MM.1S (cell line): Measurements from ENCODE around the gene TUBGCP2.

Experiments used
- EZH2phosphoT487 ChIP-seq: fragments of 300-600 bp; sonication (generic); IDR thresholded peaks from 2 replicates; pipeline ENCODE4 v1.6.1; 2018; ENCODE audit warnings: antibody characterized with exemption, low read length
- TF ChIP-seq, protein P1 (sequence below): fragments of 300-600 bp; sonication (generic); IDR thresholded peaks from 2 replicates; pipeline ENCODE4 v1.5.1; 2016; ENCODE audit warnings: antibody characterized with exemption, low read length, mixed read lengths

DNA sequence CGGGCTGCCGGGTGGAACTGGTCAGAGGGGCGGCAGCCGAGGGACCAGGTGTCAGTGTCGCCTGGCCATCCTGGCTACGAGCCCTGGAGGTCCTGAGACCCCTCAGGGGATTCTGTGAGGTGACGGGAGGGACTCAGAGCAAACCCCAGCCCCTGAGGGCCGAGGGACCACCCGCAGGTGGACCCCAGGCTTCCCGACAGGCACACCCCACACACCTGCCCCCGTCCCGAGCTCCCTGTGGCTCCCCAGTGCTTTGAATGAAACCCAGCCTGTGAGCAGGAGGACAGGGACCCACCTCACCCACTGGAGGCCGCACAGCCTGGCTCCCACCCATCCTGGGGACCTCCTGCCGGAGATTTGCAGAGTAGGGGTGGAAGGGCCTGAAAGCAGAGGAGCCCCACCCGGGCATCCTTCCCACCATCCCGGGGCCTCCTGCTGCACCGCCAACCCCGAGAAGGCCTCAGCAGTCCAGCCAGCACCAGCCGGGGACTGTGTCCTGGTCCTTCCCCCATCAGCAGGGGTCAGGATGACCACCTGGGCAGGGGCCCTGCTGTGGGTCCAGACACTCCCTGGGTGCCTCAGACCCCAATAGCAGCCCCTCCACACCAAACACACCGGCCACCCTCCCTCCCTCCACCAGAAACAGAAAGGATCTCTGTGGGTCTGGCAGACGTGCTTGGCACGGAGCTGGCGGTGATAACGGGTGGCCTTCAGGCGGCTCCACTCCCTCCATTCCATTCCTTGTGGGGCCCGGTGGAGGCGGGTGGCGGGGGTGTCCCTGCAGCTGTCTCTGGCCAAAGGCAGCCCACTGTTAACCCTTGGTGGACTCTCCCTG lies 57.1 kb downstream of the TUBGCP2 start:
- TF ChIP-seq, protein P1, sequence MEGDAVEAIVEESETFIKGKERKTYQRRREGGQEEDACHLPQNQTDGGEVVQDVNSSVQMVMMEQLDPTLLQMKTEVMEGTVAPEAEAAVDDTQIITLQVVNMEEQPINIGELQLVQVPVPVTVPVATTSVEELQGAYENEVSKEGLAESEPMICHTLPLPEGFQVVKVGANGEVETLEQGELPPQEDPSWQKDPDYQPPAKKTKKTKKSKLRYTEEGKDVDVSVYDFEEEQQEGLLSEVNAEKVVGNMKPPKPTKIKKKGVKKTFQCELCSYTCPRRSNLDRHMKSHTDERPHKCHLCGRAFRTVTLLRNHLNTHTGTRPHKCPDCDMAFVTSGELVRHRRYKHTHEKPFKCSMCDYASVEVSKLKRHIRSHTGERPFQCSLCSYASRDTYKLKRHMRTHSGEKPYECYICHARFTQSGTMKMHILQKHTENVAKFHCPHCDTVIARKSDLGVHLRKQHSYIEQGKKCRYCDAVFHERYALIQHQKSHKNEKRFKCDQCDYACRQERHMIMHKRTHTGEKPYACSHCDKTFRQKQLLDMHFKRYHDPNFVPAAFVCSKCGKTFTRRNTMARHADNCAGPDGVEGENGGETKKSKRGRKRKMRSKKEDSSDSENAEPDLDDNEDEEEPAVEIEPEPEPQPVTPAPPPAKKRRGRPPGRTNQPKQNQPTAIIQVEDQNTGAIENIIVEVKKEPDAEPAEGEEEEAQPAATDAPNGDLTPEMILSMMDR = no peak
- no peak for TF ChIP-seq EZH2phosphoT487
